GM10847 (cell line): ENCODE results near the gene PDE4D.

Experiments used
- POLR2A ChIP-seq: IDR thresholded peaks from 2 replicates; pipeline ENCODE4 v1.6.1; 2011; ENCODE audit not compliant: insufficient read length; ENCODE audit errors: extremely low read depth

The PDE4D gene

DNA sequence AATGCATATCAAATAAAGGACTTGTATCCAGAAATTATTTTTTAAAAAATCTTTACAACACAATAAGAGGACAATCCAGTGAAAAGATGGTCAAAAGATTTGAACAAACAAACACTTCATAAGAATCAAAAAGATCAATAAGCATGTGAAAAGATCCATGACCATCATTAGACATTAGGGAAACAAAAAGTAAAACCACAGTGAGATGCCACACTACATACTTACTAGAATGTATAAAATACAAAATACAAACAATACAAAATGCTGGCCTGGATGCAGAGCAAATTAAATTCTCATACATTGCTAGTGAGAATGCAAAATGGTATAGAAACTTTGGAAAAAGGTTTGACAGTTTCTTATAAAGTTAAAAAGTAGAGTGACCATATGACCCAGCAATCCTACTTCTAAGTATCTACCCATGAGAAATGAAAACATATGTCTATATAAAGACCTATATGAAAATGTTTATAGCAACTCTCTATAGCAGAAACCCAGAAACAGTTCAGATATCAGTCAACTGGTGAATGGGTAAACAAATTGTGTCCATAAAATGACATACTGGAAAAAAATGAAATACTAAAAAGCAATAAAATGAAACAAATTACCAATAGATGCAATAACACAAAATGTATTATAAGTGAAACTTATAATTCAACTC lies 884.6 kb downstream of the PDE4D start:
- TF ChIP-seq POLR2A = no peak

DNA sequence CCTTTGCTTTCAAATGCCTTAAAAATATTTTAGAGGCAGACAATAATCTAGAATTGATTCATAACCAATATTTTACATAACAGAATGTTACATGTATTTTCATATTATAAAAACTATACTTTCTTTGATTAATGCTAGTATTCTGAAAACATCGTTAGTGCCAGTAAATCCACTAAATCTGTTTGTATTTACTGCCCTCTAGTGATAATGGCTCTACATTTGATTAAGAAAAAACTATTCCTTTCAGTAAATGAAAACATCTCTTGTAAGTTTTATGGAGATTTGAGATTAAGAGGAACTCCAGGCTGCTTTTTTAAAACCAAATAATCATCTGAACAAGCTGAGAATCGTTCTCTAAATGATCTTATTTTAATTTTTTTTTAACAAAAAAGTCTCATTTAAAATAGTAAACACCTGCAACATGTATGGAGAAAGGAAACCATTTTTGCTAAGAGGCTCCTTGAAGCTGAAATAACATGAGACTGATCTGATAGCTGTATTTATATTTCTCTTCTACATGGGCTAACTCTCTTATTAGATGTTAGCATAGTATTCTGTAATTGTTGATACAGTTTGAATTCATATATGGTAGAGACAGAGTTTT lies 886.0 kb downstream of the PDE4D start:
- no peak for TF ChIP-seq POLR2A

DNA sequence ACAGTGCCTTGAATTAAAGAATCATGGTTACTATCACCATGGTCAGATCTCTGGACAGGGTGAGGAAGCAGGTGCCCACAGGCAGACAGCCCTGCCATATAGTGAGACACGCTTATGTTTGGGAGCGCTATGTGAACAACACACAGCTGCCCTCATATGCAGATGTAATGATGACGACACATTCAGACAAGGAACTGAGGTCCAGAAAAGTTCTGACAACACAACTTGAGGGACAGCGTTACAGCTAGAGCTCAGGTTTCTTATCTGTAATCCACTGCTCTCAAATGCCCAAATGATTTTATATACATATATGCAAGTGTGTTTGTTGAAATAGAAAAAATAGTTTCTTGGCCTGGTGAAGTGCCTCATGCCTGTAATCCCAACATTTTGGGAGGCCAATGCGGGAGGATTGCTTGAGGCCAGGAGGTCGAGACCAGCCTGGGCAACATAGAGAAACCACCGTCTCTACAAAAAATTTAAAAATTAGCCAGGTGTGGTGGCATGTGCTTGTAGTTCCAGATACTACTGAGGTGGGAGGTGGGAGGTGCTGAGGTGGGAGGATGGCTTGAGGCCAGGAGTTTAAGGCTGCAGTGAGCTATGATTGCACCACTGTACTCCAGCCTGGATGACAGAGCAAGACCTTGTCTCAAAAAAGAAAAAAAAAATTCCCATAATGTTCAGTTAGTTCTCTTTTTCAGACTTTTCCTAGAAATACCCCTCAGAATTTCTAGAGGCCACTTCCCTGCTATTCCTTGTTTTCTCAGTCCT lies 887.4 kb downstream of the PDE4D start:
- TF ChIP-seq POLR2A = no peak

DNA sequence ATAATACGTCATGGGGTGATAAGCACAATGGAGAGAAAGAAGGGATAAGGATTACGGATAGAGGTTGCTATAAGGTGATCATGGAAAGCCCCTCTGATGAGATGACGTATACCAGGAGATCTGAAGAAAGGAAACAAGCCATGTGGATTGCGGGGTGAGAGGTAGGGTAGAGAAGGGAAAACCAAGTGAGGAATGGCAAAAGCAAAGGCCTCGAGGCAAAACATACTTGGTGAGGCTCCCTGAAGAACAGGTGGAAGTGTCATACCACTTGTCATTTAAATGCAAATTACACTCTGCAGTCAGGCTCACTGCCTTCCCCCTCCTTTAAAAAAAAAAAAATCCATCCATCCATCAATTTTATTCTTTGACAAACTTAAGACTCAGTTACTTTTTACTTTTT lies 889.9 kb downstream of the PDE4D start:
- TF ChIP-seq POLR2A = no peak

DNA sequence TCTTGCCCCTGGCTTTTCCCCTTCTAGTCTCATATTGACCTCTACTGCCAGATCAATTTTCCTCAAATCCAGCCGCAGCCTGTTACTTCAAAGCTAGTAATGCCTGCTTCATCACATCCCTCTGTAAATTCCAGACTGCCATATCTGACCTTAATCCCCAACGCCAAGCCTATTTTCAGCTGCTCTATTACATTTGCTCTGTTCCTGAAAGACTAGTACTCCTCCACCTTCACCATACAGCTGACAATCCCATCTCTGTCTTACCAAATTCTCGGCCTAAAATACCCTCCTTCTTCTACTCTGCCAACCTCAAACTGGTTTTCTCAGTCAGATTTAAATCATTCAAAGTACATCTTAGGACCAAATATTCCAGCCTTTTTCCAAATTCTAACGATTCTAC lies 890.4 kb downstream of the PDE4D start:
- TF ChIP-seq POLR2A = no peak

DNA sequence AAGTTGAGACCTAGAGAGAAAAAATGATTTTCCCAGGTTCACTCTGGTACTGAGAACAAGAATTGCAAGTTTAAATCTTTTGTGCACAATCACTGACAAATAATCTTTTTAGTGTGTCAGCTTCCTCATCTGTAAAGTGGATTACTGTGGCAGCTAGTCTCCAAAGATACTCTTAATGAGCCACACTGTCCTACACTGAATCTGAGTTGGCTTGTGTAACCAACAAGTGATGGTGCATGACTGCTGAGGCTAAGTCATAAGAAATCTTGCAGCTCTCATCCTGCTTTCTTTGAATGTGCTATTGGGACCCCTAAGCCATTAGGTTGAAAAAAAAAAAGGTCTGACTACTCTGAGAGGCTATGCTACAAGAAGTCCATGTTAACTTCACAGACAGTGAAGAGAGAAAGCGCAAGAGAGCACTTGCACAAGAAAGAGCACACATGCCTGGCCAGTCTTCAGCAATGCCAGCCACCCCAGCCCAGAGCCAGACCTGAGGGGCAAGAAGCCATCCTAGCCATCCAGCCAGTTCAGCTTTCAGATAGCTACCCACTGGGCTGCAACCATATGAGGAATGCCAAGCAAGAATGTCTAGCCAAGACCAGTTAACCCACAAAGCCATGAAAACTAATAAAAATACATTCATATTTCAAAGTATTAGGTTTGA lies 891.2 kb downstream of the PDE4D start:
- TF ChIP-seq POLR2A = no peak

DNA sequence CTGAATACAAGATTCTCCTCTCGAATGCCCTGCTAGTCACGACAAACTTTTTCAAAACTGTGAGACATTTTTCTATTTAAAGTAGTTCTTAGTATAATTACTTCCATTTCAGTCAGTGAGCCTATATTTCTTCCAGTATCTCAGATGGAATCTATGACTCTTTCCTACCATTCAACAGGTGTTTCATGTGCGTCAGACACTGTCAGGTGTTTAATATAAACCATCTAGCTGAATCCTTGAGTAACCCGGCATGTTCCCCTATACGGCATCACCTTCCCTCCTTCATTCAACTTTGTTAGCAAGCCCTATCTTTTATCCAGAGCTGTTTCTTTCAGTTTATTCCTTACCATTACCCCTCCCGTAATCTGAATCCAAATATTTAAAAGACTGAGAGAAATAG lies 891.8 kb downstream of the PDE4D start:
- TF ChIP-seq POLR2A = no peak

DNA sequence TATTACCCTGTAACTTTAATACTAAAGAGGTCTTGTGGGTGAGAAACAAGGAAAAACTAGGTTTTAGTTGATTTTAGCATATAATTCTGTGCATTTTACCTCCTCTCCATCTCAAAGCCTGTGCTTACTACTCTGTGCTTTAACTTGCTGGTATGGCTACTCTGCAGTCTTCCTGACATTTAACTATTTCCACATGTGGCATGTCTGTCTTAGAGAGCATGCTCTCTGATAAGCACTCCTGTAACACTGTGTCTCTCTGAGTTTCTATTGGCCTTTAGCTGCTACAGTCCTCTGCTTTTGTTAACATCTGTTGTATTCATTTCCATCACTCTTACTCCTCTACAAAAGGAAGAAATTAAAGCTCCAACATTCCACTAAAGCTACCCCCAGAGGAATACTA lies 892.4 kb downstream of the PDE4D start:
- TF ChIP-seq POLR2A = no peak

DNA sequence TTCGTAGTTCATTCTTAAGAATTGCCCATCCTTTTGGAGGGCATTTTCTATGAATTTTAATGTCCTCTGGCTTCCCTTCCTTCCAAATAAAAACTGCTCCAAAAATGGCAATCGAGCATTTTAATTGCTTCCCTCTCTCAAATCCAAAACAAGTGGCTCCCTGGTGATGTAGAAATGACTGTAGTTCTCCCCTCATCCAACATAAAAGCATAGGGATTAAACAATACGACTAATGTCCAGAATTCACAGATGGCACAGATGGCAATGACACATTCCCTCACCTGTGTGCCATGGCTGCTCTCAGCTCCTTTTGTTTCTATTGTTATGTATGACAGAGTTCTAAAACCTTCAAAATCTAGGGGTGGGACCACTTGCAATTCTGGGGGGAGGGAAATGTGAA lies 893.3 kb downstream of the PDE4D start:
- TF ChIP-seq POLR2A = no peak

DNA sequence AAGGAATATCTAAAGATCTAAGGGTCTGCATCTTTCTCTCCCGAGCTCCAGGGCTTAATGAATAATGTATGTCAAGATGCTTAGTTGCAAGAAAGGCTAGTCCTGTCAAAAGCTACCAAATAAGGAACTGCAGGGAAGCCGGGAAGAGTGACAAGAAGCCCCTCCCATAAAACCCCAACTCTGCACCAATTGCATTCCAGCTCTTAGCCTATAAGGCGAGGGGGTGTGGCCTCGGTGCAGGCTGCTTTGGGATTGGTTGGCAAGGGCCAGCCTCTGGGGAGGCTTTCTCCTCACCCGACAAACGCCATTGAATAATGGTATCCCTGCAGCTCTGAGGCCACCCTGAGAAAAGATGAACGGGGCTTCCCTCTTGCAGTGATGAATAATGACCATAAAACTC lies 893.7 kb downstream of the PDE4D start:
- TF ChIP-seq POLR2A = no peak

DNA sequence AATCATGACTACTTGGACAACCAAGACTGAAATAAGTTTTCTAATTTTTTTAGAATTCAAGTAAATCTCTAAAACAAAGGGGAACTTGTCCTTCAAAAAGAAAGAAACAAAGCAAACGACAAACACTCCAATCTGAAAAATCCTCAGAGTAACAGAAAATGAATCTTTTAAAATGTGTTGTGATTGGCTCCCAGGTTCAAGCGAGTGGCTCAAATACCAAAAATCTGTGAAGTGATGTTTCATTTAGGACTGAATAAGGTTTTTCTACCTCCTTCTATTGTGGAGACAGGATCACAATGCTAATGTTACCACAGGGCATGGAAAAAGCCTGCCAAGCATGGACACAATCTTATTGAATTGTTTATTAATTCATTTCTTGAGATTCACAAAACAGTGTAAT lies 895.0 kb downstream of the PDE4D start:
- TF ChIP-seq POLR2A = no peak

DNA sequence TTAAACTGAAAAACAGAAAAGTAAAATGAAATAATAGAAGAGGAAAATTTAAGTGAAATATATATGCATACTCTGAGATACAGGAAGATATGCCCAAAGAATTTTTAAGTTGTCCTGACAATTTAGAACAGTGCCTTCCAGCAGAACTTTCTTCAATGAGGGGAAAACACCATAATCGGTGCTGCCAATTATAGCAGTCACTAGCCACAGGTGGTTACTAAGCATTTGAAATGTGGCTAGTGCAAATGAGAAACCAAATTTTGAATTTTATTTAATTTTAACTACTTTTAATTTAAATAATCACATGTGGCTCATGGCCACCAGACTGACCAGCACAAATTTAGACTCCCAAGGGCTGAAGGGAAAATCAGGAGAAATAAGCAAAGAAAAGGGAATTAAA lies 900.1 kb downstream of the PDE4D start:
- no peak for TF ChIP-seq POLR2A

DNA sequence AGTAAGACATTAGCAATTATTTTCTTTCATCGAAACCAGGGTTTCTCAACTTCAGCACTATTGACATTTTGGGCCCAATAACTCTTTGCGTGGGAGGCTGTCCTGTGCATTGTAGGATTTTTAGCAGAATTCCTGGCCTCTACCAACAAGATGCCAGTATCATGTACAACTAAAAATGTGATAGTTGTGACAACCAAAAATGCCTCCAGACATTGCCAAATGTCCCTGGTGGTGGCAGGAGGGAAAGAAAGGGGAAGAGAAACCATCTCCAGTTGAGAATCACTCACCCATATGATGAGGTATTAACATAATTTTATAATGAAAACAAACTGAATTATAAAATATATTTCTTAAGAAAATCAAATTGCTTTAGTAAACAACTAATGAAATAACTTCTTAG lies 904.6 kb downstream of the PDE4D start:
- TF ChIP-seq POLR2A = no peak

DNA sequence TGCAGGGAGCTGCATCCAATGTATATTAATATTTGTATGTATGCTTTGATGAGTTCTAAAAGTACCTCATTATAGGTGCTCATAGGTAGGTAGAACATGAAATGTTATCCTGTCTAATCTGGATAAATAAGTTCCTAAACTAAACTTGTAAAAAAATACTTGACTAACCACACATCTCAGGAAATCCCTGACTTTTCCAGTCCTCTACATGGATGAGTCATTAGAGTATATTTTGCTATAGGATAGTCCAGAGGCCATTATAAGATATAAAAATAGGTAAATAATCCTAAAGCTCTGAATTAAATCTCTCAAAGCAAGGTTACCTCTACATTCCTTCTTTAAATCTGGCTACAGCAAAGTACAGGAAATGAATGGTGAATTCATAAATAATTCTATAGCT lies 906.3 kb downstream of the PDE4D start:
- TF ChIP-seq POLR2A = no peak

DNA sequence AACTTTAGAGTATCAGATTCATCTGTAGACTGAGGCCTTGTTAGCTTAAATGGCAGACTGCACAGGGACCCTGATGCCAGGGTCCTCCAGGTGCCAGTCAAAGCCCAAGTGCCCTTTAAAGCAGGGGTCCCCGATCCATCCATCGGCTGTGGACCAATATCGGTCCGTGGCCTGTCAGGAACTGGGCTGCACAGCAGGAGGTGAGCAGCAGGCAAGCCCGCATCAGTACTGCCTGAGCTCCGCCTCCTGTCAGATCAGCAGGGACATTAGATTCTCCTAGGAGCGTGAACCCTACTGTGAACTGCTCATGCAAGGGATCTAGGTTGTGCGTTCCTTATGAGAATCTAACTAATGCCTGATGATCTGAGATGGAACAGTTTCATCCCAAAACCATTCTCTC lies 907.2 kb downstream of the PDE4D start:
- TF ChIP-seq POLR2A = no peak

DNA sequence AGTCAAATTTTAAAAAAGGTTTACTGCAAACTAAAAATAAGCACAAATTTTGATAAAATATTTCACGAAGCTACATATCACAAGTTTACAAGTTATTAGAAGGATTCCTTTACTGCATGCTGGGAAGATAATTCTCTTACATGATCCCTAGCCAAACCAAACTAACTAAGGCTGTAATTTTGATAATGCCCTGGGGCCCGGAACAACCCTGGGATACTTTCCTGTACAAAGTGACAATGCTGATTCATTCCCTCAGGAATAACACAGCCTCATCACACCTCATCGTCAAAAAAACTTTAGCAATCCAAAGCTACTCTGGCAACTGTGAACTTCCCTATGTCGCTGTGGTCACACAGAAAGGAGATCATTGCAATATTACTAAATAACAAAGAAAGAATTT lies 907.8 kb downstream of the PDE4D start:
- TF ChIP-seq POLR2A = no peak

DNA sequence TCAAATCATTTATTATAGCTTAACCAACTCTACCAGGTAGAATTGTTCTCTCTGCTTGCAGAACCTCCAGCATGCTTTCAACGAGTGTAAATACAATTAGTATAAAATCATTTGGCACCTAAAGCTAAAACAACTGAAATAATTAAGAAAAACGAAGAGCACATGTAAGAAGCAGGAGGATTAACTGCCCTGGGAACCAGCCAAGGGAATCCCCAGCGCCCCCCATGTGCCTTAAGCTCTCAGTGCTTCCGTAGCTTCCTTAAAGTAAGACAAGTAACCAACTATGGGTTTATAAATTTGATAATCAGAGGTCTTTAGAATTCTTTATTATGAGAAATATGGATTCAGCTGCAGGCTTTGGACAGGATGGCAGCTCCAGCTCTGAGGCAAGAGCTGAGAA lies 908.2 kb downstream of the PDE4D start:
- TF ChIP-seq POLR2A = no peak
